ENCODE measurements around the gene CAND2. TPM values are rescaled to one million over a fixed set of nuclear protein-coding genes. Genes with fewer than 3 reads are reported as not detected.

CAND2 gene
- total RNA-seq, 4 donors from 2014 or later = 11.5 to 29.9 (median 19.4) TPM

DNA sequence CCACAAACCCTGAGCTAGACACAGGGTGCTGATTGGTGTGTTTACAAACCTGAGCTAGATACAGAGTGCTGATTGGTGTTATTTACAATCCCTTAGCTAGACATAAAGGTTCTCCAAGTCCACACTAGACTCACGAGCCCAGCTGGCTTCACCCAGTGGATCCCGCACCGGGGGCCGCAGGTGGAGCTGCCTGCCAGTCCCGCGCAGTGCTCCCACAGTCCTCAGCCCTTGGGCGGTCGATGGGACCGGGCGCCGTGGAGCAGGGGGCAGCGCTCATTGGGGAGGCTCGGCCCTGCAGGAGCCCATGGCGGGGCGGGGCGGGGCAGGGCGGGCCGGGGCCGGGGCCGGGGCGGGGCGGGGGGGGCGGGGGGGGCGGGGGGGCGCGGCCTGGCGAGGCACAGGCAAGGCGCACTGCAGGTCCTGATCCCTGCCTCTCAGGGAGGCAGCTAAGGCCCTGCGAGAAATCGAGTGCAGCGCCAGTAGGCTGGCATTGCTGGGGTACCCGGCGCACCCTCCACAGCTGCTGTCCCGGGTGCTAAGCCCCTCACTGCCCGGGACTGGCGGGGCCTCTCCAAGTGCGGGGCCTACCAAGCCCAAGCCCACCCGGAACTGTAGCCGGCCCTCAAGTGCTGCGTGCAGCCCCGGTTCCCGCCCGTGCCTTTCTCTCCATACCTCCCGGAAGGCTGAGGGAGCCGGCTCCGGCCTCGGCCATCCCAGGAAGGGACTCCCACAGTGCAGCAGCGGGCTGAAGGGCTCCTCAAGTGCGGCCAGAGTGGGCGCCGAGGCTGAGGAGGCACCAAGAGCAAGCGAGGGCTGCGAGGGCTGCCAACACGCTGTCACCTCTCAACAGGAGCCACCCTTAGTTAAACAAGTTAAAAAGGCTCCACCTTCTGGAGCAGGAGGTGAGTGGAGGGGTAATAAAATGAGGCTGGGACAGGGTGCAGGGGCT, 27.6 kb upstream of the CAND2 start:
- no peaks in the 10 kb centered on the region for H3K9me3 ChIP-seq
- no peak overlapping the region for H3K4me3 ChIP-seq
- no CpG with 5 or more reads among the region's 54 CpGs for WGBS, 2 donors (ENCODE audit: low coverage in 1 of 2)
- H3K36me3 ChIP-seq = no peaks in the 10 kb centered on the region
- TF ChIP-seq POLR2AphosphoS5 (IDR thresholded peaks at IDR 0.05) (no peak), EP300 (IDR thresholded peaks at IDR 0.05) (no peak), POLR2A (IDR thresholded peaks at IDR 0.05) (no peak), CTCF (IDR thresholded peaks at IDR 0.05) (no peak)
- H3K4me1 ChIP-seq = no peaks in the 10 kb centered on the region
- no peak for ATAC-seq
- H3K27ac ChIP-seq = no peak overlapping the region
- no peaks in the 10 kb centered on the region for H3K27me3 ChIP-seq

DNA sequence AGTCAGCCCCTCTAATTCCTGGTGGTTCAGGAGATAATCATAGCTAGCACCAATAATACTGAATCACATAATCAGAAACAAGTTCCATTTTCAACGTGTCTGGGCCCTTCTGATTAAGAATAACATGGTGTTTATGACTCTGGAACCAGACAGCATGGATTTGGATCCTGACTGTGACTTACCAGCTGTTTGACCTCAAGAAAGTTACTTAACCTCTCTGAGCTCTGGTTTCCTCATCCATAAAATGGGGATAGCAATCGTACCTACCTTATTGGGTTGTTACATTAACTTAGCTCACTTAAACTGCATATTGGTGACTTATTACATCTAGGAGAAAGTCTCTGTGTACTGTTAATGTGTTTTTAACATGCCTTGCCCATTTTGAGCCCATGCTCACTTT, 26.7 kb upstream of the CAND2 start:
- no peaks in the 10 kb centered on the region for H3K9me3 ChIP-seq
- no peaks in the 10 kb centered on the region for H3K27me3 ChIP-seq
- ATAC-seq = no peak
- 76 to 84% methylated on average over 2 of the region's 2 CpGs for WGBS, 2 donors (ENCODE audit: low coverage in 1 of 2)
- H3K4me1 ChIP-seq = no peaks in the 10 kb centered on the region
- TF ChIP-seq CTCF (IDR thresholded peaks at IDR 0.05) = no peak
- no peak for TF ChIP-seq EP300 (IDR thresholded peaks at IDR 0.05)
- TF ChIP-seq POLR2AphosphoS5 (IDR thresholded peaks at IDR 0.05) = no peak
- no peak for TF ChIP-seq POLR2A (IDR thresholded peaks at IDR 0.05)
- H3K27ac ChIP-seq = no peak overlapping the region
- no peaks in the 10 kb centered on the region for H3K36me3 ChIP-seq
- H3K4me3 ChIP-seq = no peak overlapping the region

DNA sequence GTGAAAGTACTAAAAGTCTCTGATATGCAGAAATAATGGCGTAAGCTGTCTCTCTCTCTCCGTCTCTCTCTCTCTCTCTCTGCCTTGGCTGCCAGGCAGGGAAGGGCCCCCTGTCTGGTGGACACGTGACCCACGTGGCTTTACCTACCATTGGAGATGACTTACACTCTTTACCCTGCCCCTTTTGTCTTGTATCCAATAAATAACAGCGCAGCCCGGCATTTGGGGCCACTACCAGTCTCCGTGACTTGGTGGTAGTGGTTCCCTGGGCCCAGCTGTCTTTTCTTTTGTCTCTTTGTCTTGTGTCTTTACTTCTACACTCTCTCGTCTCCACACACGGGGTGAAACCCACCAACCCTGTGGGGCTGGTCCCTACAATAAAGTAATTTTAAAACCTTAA, 25.2 kb upstream of the CAND2 start:
- H3K27me3 ChIP-seq = no peaks in the 10 kb centered on the region
- H3K27ac ChIP-seq = no peak overlapping the region
- no peak for ATAC-seq
- WGBS, 2 donors (ENCODE audit: low coverage in 1 of 2) = 85 to 94% methylated on average over 7 to 9 of the region's 9 CpGs
- H3K4me3 ChIP-seq = no peak overlapping the region
- TF ChIP-seq POLR2AphosphoS5 (IDR thresholded peaks at IDR 0.05) (no peak), POLR2A (IDR thresholded peaks at IDR 0.05) (no peak), EP300 (IDR thresholded peaks at IDR 0.05) (no peak), CTCF (IDR thresholded peaks at IDR 0.05) (no peak)
- no peaks in the 10 kb centered on the region for H3K9me3 ChIP-seq
- H3K36me3 ChIP-seq = no peaks in the 10 kb centered on the region
- H3K4me1 ChIP-seq = no peaks in the 10 kb centered on the region

GRCh38 chr3:12772462-12772861, 24.0 kb upstream of the CAND2 start:
- no peaks in the 10 kb centered on the region for H3K27me3 ChIP-seq
- H3K36me3 ChIP-seq = no peaks in the 10 kb centered on the region
- no peaks in the 10 kb centered on the region for H3K4me1 ChIP-seq
- H3K27ac ChIP-seq = no peak overlapping the region
- 76 to 86% methylated on average over 5 of the region's 5 CpGs for WGBS, 2 donors (ENCODE audit: low coverage in 1 of 2)
- H3K9me3 ChIP-seq = no peaks in the 10 kb centered on the region
- no peak for ATAC-seq
- no peak overlapping the region for H3K4me3 ChIP-seq
- no peak for TF ChIP-seq POLR2AphosphoS5 (IDR thresholded peaks at IDR 0.05)
- no peak for TF ChIP-seq POLR2A (IDR thresholded peaks at IDR 0.05)
- TF ChIP-seq CTCF (IDR thresholded peaks at IDR 0.05) = no peak
- TF ChIP-seq EP300 (IDR thresholded peaks at IDR 0.05) = no peak

Measured in gastroesophageal sphincter (tissue), 4 donors.